Neural crest cell (in vitro differentiated cells): ENCODE measurements around the gene FBP2. TPM values are rescaled to one million over a fixed set of nuclear protein-coding genes. Genes with fewer than 3 reads are reported as not detected.

Source experiments
- DNase-seq: peaks from one replicate; pipeline ENCODE4 v3.0.0; 2021; ENCODE audit warnings: low read depth, mixed read lengths, low spot score
- H3K27ac Mint-ChIP-seq: one replicate; pipeline ENCODE4 v1.8.0; 2021; ENCODE audit warnings: mild to moderate bottlenecking, mixed read lengths; ENCODE audit not compliant: unreplicated experiment
- H3K27me3 Mint-ChIP-seq: 2 replicates; pipeline ENCODE4 v1.8.0; 2021; ENCODE audit warnings: low read depth, mild to moderate bottlenecking, mixed read lengths
- H3K36me3 Mint-ChIP-seq: 2 replicates; pipeline ENCODE4 v1.8.0; 2021; ENCODE audit warnings: low read depth, mild to moderate bottlenecking, mixed read lengths
- H3K4me1 Mint-ChIP-seq: 2 replicates; pipeline ENCODE4 v1.8.0; 2021; ENCODE audit warnings: mixed read lengths
- H3K4me3 Mint-ChIP-seq: one replicate; pipeline ENCODE4 v1.8.0; 2021; ENCODE audit warnings: mild to moderate bottlenecking, mixed read lengths
- H3K9me3 Mint-ChIP-seq: 2 replicates; pipeline ENCODE4 v1.8.0; 2021; ENCODE audit warnings: mixed read lengths
- CTCF ChIP-seq: fragments of 200-600 bp; sonication (generic); conservative IDR thresholded peaks from 2 replicates; pipeline ENCODE4 v1.5.0; 2021; ENCODE audit warnings: antibody characterized with exemption, mild to moderate bottlenecking
- total RNA-seq: library from RNA; stranded (reverse); gene quantifications from 2 replicates; pipeline ENCODE4 v1.2.1, GENCODE V29; 2021

The FBP2 gene
- total RNA-seq, 1 donor from 2014 or later, result not detected

GRCh38 chr9:94584555-94584954 is 9.1 kb downstream of the FBP2 start:
- Mint-ChIP-seq H3K27me3 (no peaks in the 10 kb centered on the region), H3K36me3 (no peaks in the 10 kb centered on the region), H3K9me3 (no peaks in the 10 kb centered on the region), H3K4me1 (no peaks in the 10 kb centered on the region), H3K27ac (no peak overlapping the region), H3K4me3 (no peak overlapping the region)
- no peak for TF ChIP-seq CTCF
- DNase-seq, result no peak

- DNase-seq, result no peak
- no peaks in the 10 kb centered on the region for H3K36me3 Mint-ChIP-seq
- H3K4me3 Mint-ChIP-seq, result no peak overlapping the region
- no peak overlapping the region for H3K27ac Mint-ChIP-seq
- H3K9me3 Mint-ChIP-seq, result no peaks in the 10 kb centered on the region
- no peak for TF ChIP-seq CTCF
- H3K4me1 Mint-ChIP-seq, result peaks cover 7% of the 10 kb centered on the region
- no peaks in the 10 kb centered on the region for H3K27me3 Mint-ChIP-seq
These were observed 11.9 kb downstream of the FBP2 start for GRCh38 chr9:94581728-94582127.

GRCh38 chr9:94577571-94577970 is 16.1 kb downstream of the FBP2 start:
- peaks cover 2% of the 10 kb centered on the region for H3K27me3 Mint-ChIP-seq
- no peak overlapping the region for H3K27ac Mint-ChIP-seq
- no peaks in the 10 kb centered on the region for H3K36me3 Mint-ChIP-seq
- no peak for DNase-seq
- peaks cover 7% of the 10 kb centered on the region for H3K4me1 Mint-ChIP-seq
- H3K9me3 Mint-ChIP-seq, result no peaks in the 10 kb centered on the region
- no peak overlapping the region for H3K4me3 Mint-ChIP-seq
- no peak for TF ChIP-seq CTCF

- no peak for TF ChIP-seq CTCF
- no peak for DNase-seq
These were observed 16.6 kb downstream of the FBP2 start for GRCh38 chr9:94577036-94577435.

GRCh38 chr9:94576131-94576530 is 17.5 kb downstream of the FBP2 start:
- no peak for DNase-seq
- Mint-ChIP-seq H3K27ac (no peak overlapping the region), H3K4me1 (peaks cover 7% of the 10 kb centered on the region), H3K4me3 (no peak overlapping the region), H3K36me3 (no peaks in the 10 kb centered on the region), H3K9me3 (no peaks in the 10 kb centered on the region), H3K27me3 (peaks cover 12% of the 10 kb centered on the region)
- TF ChIP-seq CTCF, result no peak

More at GRCh38 chr9:94577036-94577435, 16.6 kb downstream of the FBP2 start:
- Mint-ChIP-seq H3K9me3 (no peaks in the 10 kb centered on the region), H3K27me3 (peaks cover 7% of the 10 kb centered on the region), H3K27ac (no peak overlapping the region), H3K4me1 (peaks cover 7% of the 10 kb centered on the region), H3K36me3 (no peaks in the 10 kb centered on the region), H3K4me3 (no peak overlapping the region)
